GM21825 (cell line): ENCODE measurements around the gene INS.
"Not testable (repeated sequence)": the region's sequence is repeated elsewhere in the genome, so short reads cannot be mapped to it uniquely, and the experiment has no call there.

Experiments
- ATAC-seq: cut with Tn5 transposase; IDR thresholded peaks from one replicate; pipeline ENCODE4 v1.9.1; 2021; ENCODE audit warnings: mild to moderate bottlenecking, moderate library complexity; ENCODE audit not compliant: unreplicated experiment

INS gene

GRCh38 chr11:2199466-2200341 is 38.7 kb upstream of the INS start:
- ATAC-seq: no peak

DNA sequence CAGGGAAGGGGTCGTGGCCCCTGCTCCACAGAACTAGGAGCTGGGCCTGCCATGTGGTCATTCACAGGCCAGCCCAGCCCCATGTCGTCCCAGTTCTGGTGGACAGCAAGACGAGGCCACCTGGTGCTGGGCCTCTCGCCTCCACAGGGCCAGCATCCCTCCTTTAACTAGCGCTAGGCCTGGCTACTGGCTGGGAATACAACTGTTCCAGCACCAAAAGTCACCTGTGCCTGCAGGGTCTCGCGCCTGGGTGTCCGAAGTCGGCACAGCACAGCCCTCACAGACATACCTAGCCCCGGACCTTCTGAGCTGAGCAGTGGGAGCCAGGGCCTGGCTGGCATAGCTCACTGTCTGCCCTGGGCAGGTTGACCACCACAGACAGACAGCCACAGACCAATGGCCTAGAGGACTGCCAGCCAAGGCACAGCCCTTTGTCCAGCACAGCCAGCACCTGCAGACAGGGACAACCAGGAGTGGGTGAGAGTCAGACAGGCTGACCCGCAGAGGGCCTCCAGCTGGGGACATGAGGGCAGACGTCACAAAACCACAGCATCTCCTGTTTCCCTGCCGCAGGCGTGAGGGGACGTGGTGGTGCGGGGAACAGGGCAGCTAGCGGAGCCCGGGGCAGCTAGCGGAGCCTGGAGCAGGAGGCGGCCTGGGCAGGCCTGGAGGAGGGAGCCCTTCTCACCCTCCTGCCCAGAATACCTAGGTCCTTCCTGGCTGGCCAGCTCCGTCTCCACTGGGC is 37.8 kb upstream of the INS start:
- no peak for ATAC-seq

DNA sequence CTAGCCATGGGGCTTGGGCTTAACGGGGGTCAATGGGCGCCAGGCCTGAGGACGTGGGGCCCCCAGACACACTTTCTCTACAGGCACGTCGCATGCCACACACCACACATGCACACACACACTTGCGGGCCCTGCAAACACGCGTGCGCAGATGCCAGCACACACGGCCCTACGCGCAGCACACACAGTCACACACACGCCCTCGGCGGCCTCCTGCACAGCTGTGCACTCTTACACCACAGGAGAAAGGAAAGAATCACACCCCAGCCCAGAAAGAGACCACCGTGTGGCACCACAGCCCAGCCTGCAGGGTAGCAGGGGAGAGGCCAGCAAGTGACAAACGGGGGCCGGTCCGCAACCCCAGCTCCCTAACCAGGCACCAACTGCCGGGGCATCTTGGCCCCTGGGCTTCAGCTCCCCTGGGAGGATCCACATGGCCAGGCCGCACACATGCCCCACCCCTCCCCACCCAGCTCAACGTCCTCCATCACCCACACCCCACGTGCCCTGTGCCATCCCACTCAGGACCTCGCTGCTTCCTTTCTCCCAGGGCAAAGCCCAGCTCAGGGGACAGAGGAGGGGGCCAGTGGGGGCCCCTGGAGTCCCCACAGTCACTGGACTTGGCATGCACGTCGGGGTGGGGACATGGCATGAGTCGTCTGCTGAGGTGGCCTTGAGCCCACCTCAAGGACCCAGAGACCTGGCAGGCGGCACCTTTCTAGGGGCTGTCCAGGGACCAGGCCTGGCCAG is 36.9 kb upstream of the INS start:
- ATAC-seq: no peak

DNA sequence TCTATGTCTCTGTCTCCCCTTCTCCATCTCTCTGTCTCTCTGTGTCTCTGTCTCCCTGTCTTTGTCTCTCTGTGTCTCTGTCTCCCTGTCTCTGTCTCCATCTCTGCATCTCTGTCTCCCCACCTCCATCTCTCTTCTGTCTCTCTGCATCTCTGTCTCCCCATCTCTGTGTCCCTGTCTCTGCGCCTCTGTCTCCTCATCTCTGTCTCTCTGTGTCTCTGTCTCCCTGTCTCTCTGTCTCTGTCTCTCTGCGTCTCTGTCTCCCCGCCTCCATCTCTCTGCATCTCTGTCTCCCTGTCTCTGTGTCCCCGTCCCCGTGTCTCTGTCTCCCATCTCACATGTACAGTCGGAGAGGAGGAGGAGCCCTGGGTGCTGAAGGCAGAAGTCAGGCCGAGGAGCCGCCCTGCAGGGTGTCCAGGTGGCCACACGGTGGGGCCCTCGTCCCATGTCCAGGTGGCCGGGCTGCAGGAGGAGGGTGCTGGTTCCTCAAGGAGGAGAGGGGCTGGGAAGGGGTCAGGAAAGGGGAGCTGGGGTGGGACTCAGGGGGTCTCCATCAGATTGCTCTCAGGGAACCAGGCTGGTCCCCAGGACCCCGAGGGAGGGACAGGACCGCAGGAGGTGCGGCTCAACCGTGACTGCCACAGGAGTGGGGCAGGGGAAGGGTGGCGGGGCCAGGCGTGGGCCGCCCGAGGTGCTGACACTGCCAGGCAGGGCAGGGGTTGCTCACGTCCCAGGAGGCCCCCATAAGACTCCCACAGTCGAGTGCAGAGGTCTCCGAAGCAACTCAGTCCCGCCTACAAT is 36.2 kb upstream of the INS start:
- no peak for ATAC-seq

GRCh38 chr11:2195756-2196088 is 34.7 kb upstream of the INS start:
- ATAC-seq: no peak

DNA sequence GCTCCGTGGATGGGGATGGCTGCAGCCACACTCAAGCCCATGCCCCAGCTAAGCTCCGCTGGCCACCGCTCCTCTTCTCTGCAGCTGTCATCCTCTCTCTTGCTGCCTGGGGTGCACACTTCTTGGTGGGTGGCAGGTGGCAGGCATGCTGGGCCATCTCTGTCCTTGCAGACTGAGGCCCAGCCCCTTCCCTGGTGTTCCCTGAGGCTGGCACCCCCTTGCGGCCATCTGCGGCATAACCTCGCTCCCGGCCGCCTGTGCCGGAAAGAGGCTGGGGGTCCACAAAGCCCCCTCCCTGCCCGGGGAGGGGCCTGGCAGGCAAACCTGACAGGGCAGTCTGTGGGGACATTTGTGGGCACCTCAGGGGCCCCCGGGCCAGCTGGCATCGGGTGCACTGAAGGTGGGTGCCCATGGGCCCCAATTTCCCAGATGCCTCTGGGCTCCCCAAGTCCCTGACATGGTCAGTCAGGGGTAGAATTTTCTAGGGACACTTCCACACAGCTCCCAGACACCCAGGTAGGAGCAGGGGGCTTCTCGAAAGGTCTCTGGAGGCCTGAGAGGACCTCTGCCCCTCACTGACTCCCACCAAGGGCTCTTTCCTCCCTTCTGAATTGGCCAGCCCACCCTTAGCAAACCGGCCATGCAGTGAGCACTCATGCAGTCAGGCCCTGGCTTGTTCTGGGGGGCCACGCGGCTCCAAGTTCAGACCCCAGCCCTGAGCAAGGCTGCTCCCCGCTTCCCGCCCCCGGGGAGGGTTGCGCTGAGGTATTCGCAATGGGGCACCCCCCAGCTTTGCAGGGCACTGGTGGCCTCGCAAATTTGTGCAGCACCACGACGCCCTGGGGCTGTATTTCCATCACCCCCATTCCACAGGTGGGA is 34.1 kb upstream of the INS start:
- ATAC-seq: no peak

GRCh38 chr11:2193888-2194595 is 33.0 kb upstream of the INS start:
- ATAC-seq: not testable (repeated sequence)

DNA sequence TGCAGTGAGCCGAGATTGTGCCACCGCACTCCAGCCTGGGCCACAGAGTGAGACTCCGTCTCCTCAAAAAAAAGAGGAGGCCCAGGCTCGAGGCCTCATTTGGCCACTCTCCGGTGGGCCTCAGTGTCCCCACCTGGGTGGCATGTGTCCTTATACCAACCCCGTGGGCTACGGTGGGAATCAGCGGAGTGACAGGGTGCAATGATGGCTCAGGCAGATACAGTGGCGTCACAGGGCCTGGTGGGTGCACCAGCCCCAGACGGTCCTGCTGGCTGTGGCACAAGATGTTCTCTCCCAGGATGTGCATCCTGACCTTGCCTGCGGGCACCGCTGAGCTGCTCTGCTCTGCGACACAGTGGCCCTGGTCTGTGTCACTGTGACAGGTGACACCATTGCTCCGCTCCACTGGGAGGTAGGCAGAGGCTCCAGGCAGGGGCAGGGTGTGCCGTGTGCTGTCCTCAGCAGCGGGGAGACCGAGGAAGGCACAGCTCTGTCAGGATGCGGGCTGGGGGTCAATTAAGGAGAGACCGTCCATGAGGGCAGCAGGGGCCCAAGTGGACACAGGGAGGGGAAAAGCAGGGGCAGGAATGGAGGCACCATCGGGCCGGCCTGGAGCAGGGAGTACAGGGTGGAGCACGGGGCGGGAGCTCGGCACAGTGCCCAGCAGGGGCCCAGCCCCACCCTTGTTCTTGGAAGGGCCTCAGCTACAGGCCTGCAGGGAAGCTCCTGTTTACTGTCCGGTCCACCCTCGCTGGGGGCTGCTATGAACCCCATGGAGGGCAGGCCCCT is 32.3 kb upstream of the INS start:
- no peak for ATAC-seq

- ATAC-seq: no peak
These were observed 31.4 kb upstream of the INS start for GRCh38 chr11:2192435-2192834.

- no peak for ATAC-seq
These were observed 30.9 kb upstream of the INS start for GRCh38 chr11:2191883-2192282.

DNA sequence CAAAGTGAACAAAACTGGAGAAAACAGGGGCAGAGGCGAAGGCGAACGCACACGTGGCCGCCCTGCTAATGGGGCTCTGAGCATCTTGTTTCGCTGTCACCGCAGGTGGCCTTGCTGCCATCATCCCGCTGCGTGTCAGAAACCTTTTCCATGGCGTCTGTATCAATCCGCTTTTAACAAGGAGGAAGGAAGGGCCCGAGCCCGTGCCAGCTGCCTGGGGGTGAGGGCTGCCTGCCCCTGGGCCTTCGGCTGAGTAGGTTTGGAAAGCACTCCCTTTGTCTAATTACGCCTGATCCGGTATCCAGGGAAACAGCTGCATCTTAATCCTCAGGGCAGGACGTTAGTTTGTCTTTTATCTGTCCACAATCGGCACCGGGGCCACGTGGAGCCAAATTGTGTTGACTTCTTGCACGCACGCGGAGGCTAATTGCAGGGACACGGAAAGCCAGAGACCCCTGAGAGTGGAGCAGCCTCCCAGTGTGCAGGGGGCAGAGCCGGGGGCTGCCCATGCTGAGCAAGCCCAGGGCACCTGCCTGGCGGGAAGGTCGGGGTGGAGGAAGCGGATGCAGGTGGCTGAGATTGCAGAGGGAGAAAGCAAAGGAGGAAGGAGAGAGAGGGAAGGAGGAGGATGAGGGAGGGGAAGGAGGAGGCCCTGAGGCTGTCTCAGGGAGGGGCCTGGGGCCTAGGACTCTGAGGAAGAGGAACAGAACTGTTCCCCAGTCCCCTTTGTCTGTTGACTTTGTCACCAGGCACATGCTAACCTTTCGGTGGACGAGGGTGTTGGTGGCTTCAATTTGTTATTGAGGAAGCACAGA is 29.9 kb upstream of the INS start:
- no peak for ATAC-seq

GRCh38 chr11:2189938-2190656 is 29.1 kb upstream of the INS start:
- ATAC-seq: no peak

- ATAC-seq: no peak
These were observed 27.7 kb upstream of the INS start for GRCh38 chr11:2188745-2189144.

DNA sequence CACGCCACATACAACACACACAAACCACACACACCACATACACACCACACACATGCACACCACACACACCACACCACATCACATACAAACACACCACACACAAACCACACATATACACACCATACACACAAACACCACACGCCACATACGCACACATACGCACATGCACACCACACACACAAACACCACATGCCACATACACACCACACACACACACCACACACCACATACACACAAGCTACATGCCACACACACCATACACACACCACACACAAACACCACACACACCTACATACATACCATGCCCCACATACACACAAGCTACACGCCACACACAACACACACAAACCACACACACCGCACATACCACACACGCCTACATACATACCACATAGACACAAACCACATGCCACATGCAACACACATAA is 26.3 kb upstream of the INS start:
- ATAC-seq: no peak

DNA sequence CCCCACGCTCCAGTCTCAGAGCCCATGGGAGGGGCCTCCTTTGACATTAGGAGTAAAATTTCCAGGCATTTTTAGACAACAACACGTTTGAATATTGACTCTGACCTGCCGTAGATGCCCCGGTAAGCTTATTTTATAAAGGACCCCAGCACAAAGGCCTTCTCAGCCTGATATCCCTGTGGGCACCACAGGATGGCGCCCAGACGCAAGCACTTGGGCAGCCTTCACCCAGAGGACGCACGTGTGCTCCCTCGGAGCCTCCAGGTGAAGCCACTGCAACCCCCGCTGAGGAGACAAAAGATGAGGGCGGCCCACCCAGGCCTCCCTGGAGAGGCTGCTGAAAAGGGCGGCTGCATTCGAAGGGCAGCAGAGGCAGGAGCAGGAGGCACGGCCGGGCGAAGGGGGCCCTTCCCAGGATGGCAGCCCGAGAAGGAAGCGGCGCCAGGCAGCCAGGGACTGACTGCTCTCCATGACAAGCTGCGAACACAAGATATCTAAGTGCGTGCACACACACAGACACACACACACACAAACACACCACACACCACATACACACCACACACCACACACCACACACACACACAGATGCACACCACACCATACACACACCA is 25.8 kb upstream of the INS start:
- ATAC-seq: no peak

- no peak for ATAC-seq
These were observed 24.5 kb upstream of the INS start for GRCh38 chr11:2185324-2186085.
